H1 (cell line): ENCODE results near the gene PLIN4.

Source experiments
- ATF2 ChIP-seq: IDR thresholded peaks from 2 replicates; pipeline ENCODE4 v1.6.1; 2012; ENCODE audit warnings: low read length, inconsistent platforms
- BACH1 ChIP-seq: IDR thresholded peaks from 2 replicates; pipeline ENCODE4 v1.6.1; 2012; ENCODE audit warnings: low read length, improper control_type of control experiment
- CTCF ChIP-seq, 3 experiments: IDR thresholded peaks; 1 replicate in 2 of 3; 2 replicates in 1 of 3; pipeline versions ENCODE4 v1.5.1 to v1.6.1; 2011; ENCODE audit warnings: low read length in 3 of 3, mild to moderate bottlenecking in 3 of 3, inconsistent platforms in 2 of 3, low read depth in 1 of 3, moderate library complexity in 1 of 3; ENCODE audit not compliant: insufficient read depth in 1 of 3; ENCODE audit errors: control extremely low read depth in 1 of 3
- EP300 ChIP-seq, 2 experiments: IDR thresholded peaks; 1 replicate in 1 of 2; 2 replicates in 1 of 2; pipeline ENCODE4 v1.6.1; 2011 to 2012; ENCODE audit warnings: low read depth in 2 of 2, low read length in 2 of 2, mild to moderate bottlenecking in 2 of 2, borderline replicate concordance in 1 of 2, inconsistent platforms in 1 of 2, moderate library complexity in 1 of 2
- FOSL1 ChIP-seq: IDR thresholded peaks from 2 replicates; pipeline ENCODE4 v1.6.1; 2011; ENCODE audit warnings: mild to moderate bottlenecking, low read depth, low read length, moderate library complexity; ENCODE audit not compliant: insufficient read depth
- JUN ChIP-seq: IDR thresholded peaks from 2 replicates; pipeline ENCODE4 v1.6.1; 2011; ENCODE audit warnings: low read depth, mild to moderate bottlenecking, improper control_type of control experiment, low read length
- MAX ChIP-seq: IDR thresholded peaks from 2 replicates; pipeline ENCODE4 v1.6.1; 2012; ENCODE audit warnings: inconsistent platforms
- POLR2A ChIP-seq, 2 experiments: IDR thresholded peaks; 1 replicate in 1 of 2; 2 replicates in 1 of 2; pipeline ENCODE4 v1.6.1; 2011; ENCODE audit warnings: low read depth in 2 of 2, low read length in 2 of 2, mild to moderate bottlenecking in 2 of 2; ENCODE audit errors: control extremely low read depth in 1 of 2
- SIRT6 ChIP-seq: IDR thresholded peaks from one replicate; pipeline ENCODE4 v1.7.1; 2012; ENCODE audit warnings: low read length, inconsistent platforms

GRCh38 chr19:4510435-4511255 lies 7.6 kb downstream of the PLIN4 start:
- TF ChIP-seq BACH1: no peak
- no peak for TF ChIP-seq CTCF (IDR thresholded peaks at IDR 0.05; ENCODE audit: control extremely low read depth in 1 of 3, insufficient read depth in 1 of 3, low read depth in 1 of 3, low read length in 3 of 3)
- TF ChIP-seq SIRT6: no peak
- no peak for TF ChIP-seq FOSL1
- no peak for TF ChIP-seq ATF2
- no peak; a peak in 1 of 3 replicates for TF ChIP-seq POLR2A (IDR thresholded peaks at IDR 0.05; ENCODE audit: control extremely low read depth in 1 of 2, low read depth in 2 of 2, low read length in 2 of 2)
- TF ChIP-seq JUN: no peak
- TF ChIP-seq EP300 (IDR thresholded peaks at IDR 0.05; ENCODE audit: borderline replicate concordance in 1 of 2, low read depth in 2 of 2, low read length in 2 of 2): no peak
- TF ChIP-seq MAX: no peak
